Pericardium fibroblast (primary cell): ENCODE measurements around the gene LEFTY2. TPM values are rescaled to one million over a fixed set of nuclear protein-coding genes. Genes with fewer than 3 reads are reported as not detected.

Source experiments
- total RNA-seq: library from RNA; depleted of rRNA; stranded (reverse); fragments of >200 nt; gene quantifications from 2 replicates; pipeline ENCODE4 v1.2.3, GENCODE V29; 2015

The LEFTY2 gene
- total RNA-seq: not detected in 2 replicates

GRCh38 chr1:225941187-225941941 lies at the start of gene LEFTY2:
Gene LEFTY2, minus strand, starts transcription at chr1:225941220. Its CDS starts 80 bp downstream, at chr1:225941140.

GRCh38 chr1:225923692-225924555 lies 17.1 kb downstream of the LEFTY2 start, which contains the start of gene PYCR2:
Gene PYCR2, minus strand, starts transcription at chr1:225924250. Its CDS starts 140 bp downstream, at chr1:225924110.

GRCh38 chr1:225888898-225889601 lies 52.0 kb downstream of the LEFTY2 start, which contains the start of gene LEFTY1:
Gene LEFTY1, minus strand, starts transcription at chr1:225889146. Its CDS starts 80 bp downstream, at chr1:225889066.

Other genes starting within 250 kb of the LEFTY2 start
- 112 and 140 TPM in 2 replicates for gene SRP9, start 163.4 kb downstream of the LEFTY2 start, total RNA-seq
- gene EPHX1, start 131.1 kb downstream of the LEFTY2 start, total RNA-seq: 59.6 and 72.3 TPM in 2 replicates
- 7.1 and 11.2 TPM in 2 replicates for gene TMEM63A, start 58.8 kb downstream of the LEFTY2 start, total RNA-seq
- not detected in 2 replicates for gene LEFTY1, start 52.1 kb downstream of the LEFTY2 start, total RNA-seq
- 40.0 and 41.1 TPM in 2 replicates for gene PYCR2, start 17.0 kb downstream of the LEFTY2 start, total RNA-seq
- gene SDE2, start 58.1 kb upstream of the LEFTY2 start, total RNA-seq: 7.1 and 10.3 TPM in 2 replicates
- 256 and 264 TPM in 2 replicates for gene H3-3A, start 121.5 kb upstream of the LEFTY2 start, total RNA-seq
- gene ACBD3, start 245.5 kb upstream of the LEFTY2 start, total RNA-seq: 36.3 and 44.2 TPM in 2 replicates